OCI-LY3 (cell line): ENCODE measurements around the gene MIER2.

ENCODE experiments used
- CTCF ChIP-seq: fragments of 200-600, 300-600 bp; sonication (generic); IDR thresholded peaks from 2 replicates; pipeline ENCODE4 v1.5.1; 2014; ENCODE audit warnings: antibody characterized with exemption, low read length, low read depth
- EZH2phosphoT487 ChIP-seq: fragments of 200-600 bp; shearing (Covaris generic); IDR thresholded peaks from 2 replicates; pipeline ENCODE4 v1.6.1; 2018; ENCODE audit warnings: antibody characterized with exemption, mixed run types, low read depth

DNA sequence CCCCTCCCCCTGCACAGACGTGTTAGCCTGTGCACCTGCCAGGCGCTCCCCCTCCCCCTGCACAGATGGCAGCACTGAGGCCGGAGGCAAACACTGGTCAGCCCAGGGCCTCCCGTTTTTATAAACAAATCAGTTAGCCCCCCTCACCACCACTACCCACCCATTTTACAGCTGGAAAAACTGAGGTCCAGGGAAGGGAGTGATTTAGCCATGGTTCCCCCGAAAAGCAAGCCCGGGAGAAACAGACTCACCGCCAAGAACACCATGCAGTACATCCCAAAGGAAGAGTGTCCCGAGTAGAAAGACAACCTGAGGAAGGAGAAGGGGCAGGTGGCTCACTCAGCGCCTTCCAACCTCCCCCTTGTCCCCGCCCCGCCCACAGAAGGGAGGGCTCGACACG, 62.1 kb downstream of the MIER2 start:
- TF ChIP-seq CTCF (no peak), EZH2phosphoT487 (no peak)
